K562 (cell line): ENCODE measurements around the gene CDYL. TPM values are rescaled to one million over a fixed set of nuclear protein-coding genes. Genes with fewer than 3 reads are reported as not detected.
A peak's percentile ranks its signal among the peaks of the same experiment; 100 is the strongest.

Experiments used
- CHD4 ChIP-seq: fragments of 200-600 bp; sonication (generic); IDR thresholded peaks from 3 replicates; pipeline ENCODE4 v1.6.1; 2012; ENCODE audit warnings: low read depth, mild to moderate bottlenecking, mixed read lengths, low read length, inconsistent platforms; ENCODE audit not compliant: insufficient read depth, insufficient replicate concordance, poor library complexity, severe bottlenecking
- E2F6 ChIP-seq, 2 experiments: IDR thresholded peaks; 2 replicates each; pipeline ENCODE4 v1.6.1; 2011; ENCODE audit warnings: borderline replicate concordance in 1 of 2, control low read depth in 1 of 2, low read depth in 1 of 2, low read length in 1 of 2, mild to moderate bottlenecking in 1 of 2, mixed read lengths in 1 of 2, moderate library complexity in 1 of 2; ENCODE audit not compliant: insufficient read depth in 1 of 2, insufficient read length in 1 of 2, poor library complexity in 1 of 2, severe bottlenecking in 1 of 2; ENCODE audit errors: extremely low read depth in 1 of 2
- ELF2 ChIP-seq: fragments of 250-450 bp; sonication (Bioruptor Pico); IDR thresholded peaks from 2 replicates; pipeline ENCODE4 v1.5.0; 2021; ENCODE audit warnings: mild to moderate bottlenecking
- PBX2 ChIP-seq, 2 experiments: IDR thresholded peaks in 1 of 2; conservative IDR thresholded peaks in 1 of 2; 2 replicates each; pipeline ENCODE4 v1.6.1; 2016; ENCODE audit warnings: low read depth in 2 of 2, mild to moderate bottlenecking in 1 of 2, missing compliant biosample characterization in 1 of 2, missing genetic modification characterization in 1 of 2, moderate library complexity in 1 of 2
- SNIP1 ChIP-seq: fragments of 450-650 bp; IDR thresholded peaks from 2 replicates; pipeline ENCODE4 v1.7.1; 2017; ENCODE audit warnings: low read depth, mild to moderate bottlenecking
- TARDBP ChIP-seq: fragments of 450-650 bp; IDR thresholded peaks from 2 replicates; pipeline ENCODE4 v1.6.1; 2016
- YBX1 ChIP-seq: fragments of 450-650 bp; IDR thresholded peaks from 2 replicates; pipeline ENCODE4 v1.7.1; 2016; ENCODE audit warnings: mild to moderate bottlenecking
- ZNF354B ChIP-seq: fragments of 250-450 bp; sonication (Bioruptor Pico); IDR thresholded peaks from 2 replicates; pipeline ENCODE4 v1.4.0; 2020
- ZNF384 ChIP-seq: IDR thresholded peaks from 2 replicates; pipeline ENCODE4 v1.6.1; 2012; ENCODE audit warnings: low read depth, low read length, improper control_type of control experiment
- polyA plus RNA-seq, 8 experiments: library from polyadenylated mRNA; depleted of rRNA in 4 of 8; stranded (reverse) in 5 of 8; unstranded in 3 of 8; fragments of >200 nt; fragmentation: Nextera tagmentation in 2 of 8; fragmentation: Illumina TruSeq in 1 of 8; extraction: Ambion mirVana in 2 of 8; extraction: Trizol in 1 of 8; gene quantifications; 2 replicates each; pipeline versions ENCODE4 v1.2.1 to v1.2.3, GENCODE V29; 2011 to 2014; ENCODE audit warnings: inconsistent platforms in 1 of 8, missing spikeins in 1 of 8
- total RNA-seq, 7 experiments: library from RNA; depleted of rRNA in 6 of 7; stranded (reverse); fragments of >200 nt in 6 of 7; fragmentation: Illumina TruSeq in 2 of 7; extraction: Trizol in 2 of 7; gene quantifications; 2 replicates each; pipeline versions ENCODE4 v1.2.1 to v1.2.3, GENCODE V29; 2011 to 2021; ENCODE audit warnings: low replicate concordance in 1 of 7
- TF ChIP-seq, protein P1 (sequence below): fragments of 450-650 bp; IDR thresholded peaks from 2 replicates; pipeline ENCODE4 v1.6.1; 2018; ENCODE audit warnings: mild to moderate bottlenecking, low read depth; ENCODE audit not compliant: partially characterized antibody

CDYL gene
- total and polyA plus RNA-seq, 9 of the 15 experiments (the other 6 are each of a cell fraction or from before 2014, with no cell fraction given), result 8.1 to 45.8 (median 40.8) TPM

DNA sequence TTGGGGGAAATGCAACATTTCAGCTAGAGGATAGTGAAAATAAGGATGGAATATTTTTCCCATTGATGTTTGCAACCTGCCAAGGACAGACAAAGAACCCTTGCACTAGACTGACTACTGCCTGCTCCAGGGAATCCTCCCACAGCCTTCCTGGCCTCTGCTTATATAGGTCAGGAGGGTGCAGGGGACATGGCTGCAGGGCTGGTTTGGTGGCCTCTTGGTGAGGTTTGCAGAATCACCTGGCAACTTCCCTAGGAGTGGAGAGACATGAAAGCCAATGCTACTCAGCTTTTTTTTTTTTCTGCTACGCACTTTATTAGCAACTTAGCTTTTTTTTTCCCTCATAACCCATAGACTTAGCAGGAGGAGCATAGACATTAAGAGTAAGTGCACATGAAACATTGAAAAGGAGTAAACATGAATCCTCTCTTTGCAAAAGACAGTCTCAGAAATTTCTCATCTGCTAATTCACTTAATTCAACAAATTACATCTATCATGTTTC, 39.8 kb upstream of the CDYL start (continued):
- no peak for TF ChIP-seq ELF2 (CRISPR knock-in tag)
- TF ChIP-seq, protein P1, sequence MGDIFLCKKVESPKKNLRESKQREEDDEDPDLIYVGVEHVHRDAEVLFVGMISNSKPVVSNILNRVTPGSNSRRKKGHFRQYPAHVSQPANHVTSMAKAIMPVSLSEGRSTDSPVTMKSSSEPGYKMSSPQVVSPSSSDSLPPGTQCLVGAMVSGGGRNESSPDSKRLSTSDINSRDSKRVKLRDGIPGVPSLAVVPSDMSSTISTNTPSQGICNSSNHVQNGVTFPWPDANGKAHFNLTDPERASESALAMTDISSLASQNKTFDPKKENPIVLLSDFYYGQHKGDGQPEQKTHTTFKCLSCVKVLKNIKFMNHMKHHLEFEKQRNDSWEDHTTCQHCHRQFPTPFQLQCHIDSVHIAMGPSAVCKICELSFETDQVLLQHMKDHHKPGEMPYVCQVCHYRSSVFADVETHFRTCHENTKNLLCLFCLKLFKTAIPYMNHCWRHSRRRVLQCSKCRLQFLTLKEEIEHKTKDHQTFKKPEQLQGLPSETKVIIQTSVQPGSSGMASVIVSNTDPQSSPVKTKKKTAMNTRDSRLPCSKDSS, result no peak
- TF ChIP-seq CHD4, result no peak
- no peak for TF ChIP-seq PBX2 (CRISPR knock-in tag; IDR thresholded peaks at IDR 0.05; ENCODE audit: low read depth)
- no peak for TF ChIP-seq PBX2 (tag; conservative IDR thresholded peaks at IDR 0.05; ENCODE audit: low read depth)
- no peak for TF ChIP-seq YBX1
- TF ChIP-seq ZNF354B (CRISPR knock-in tag), result no peak
- no peak for TF ChIP-seq E2F6 (IDR thresholded peaks at IDR 0.05; ENCODE audit: borderline replicate concordance in 1 of 2, extremely low read depth in 1 of 2, insufficient read depth in 1 of 2, insufficient read length in 1 of 2, low read depth in 1 of 2, low read length in 1 of 2, poor library complexity in 1 of 2, severe bottlenecking in 1 of 2)
- TF ChIP-seq SNIP1, result no peak
- TF ChIP-seq TARDBP, result no peak
- peak; percentile 69 for TF ChIP-seq ZNF384
